SK-N-SH (cell line): ENCODE results near the gene OR3A2.
"Not testable (repeated sequence)": the region's sequence is repeated elsewhere in the genome, so short reads cannot be mapped to it uniquely, and the experiment has no call there.

Experiments
- CTCF ChIP-seq: fragments of 200-600 bp; sonication (generic); IDR thresholded peaks from 2 replicates; pipeline ENCODE4 v1.6.1; 2017; ENCODE audit warnings: antibody characterized with exemption, mild to moderate bottlenecking, moderate library complexity
- EP300 ChIP-seq, 2 experiments: IDR thresholded peaks; 2 replicates each; pipeline versions ENCODE4 v1.4.0 to v1.6.1; 2012; ENCODE audit warnings: borderline replicate concordance in 1 of 2, low read depth in 1 of 2, low read length in 1 of 2
- EZH2phosphoT487 ChIP-seq: fragments of 200-600 bp; sonication (generic); IDR thresholded peaks from 2 replicates; pipeline ENCODE4 v1.6.1; 2017; ENCODE audit warnings: low read depth, mixed run types, mild to moderate bottlenecking, antibody characterized with exemption, moderate library complexity, borderline replicate concordance
- FOXM1 ChIP-seq: IDR thresholded peaks from 2 replicates; pipeline ENCODE4 v1.4.0; 2012; ENCODE audit warnings: low read depth, mild to moderate bottlenecking
- MAX ChIP-seq: IDR thresholded peaks from 2 replicates; pipeline ENCODE4 v1.4.0; 2012; ENCODE audit warnings: low read depth
- POLR2AphosphoS5 ChIP-seq: IDR thresholded peaks from 2 replicates; pipeline ENCODE4 v1.6.1; 2012; ENCODE audit warnings: low read depth, low read length
- RCOR1 ChIP-seq: fragments of 150-350 bp; IDR thresholded peaks from 2 replicates; pipeline ENCODE4 v1.6.1; 2017; ENCODE audit warnings: antibody characterized with exemption, low read length
- REST ChIP-seq: IDR thresholded peaks from 2 replicates; pipeline ENCODE4 v1.6.1; 2012; ENCODE audit warnings: mild to moderate bottlenecking, low read depth, low read length, moderate library complexity
- RFX5 ChIP-seq: IDR thresholded peaks from 2 replicates; pipeline ENCODE4 v1.6.1; 2012; ENCODE audit warnings: mild to moderate bottlenecking, improper control_type of control experiment, low read length
- SIN3A ChIP-seq: IDR thresholded peaks from 2 replicates; pipeline ENCODE4 v1.6.1; 2012; ENCODE audit warnings: low read depth, mild to moderate bottlenecking, low read length, moderate library complexity, borderline replicate concordance
- TAF1 ChIP-seq: IDR thresholded peaks from 2 replicates; pipeline ENCODE4 v1.6.1; 2012; ENCODE audit warnings: low read depth, mild to moderate bottlenecking, low read length, moderate library complexity, borderline replicate concordance
- TCF12 ChIP-seq: IDR thresholded peaks from 2 replicates; pipeline ENCODE4 v1.4.0; 2012
- YY1 ChIP-seq: IDR thresholded peaks from 2 replicates; pipeline ENCODE4 v1.4.0; 2012; ENCODE audit warnings: low read depth, mild to moderate bottlenecking
- ZBTB33 ChIP-seq: IDR thresholded peaks from 2 replicates; pipeline ENCODE4 v1.4.0; 2012; ENCODE audit warnings: low read depth, borderline replicate concordance

GRCh38 chr17:3371167-3371566, 14.9 kb downstream of the OR3A2 start:
- not testable (repeated sequence) for TF ChIP-seq FOXM1; RFX5; POLR2AphosphoS5; CTCF; YY1; REST; EP300 (IDR thresholded peaks at IDR 0.05; ENCODE audit: borderline replicate concordance in 1 of 2, low read depth in 1 of 2, low read length in 1 of 2); TAF1; MAX; SIN3A; ZBTB33; EZH2phosphoT487; TCF12; RCOR1
